Nephron (organoid): ENCODE data around the gene C18orf32.

Source experiments
- H3K27ac Mint-ChIP-seq, 3 experiments: 2 replicates each; pipeline ENCODE4 v1.8.0; 2020; ENCODE audit warnings: mixed read lengths in 3 of 3, mild to moderate bottlenecking in 2 of 3, moderate library complexity in 1 of 3
- H3K27me3 Mint-ChIP-seq: 2 replicates; pipeline ENCODE4 v1.8.0; 2021; ENCODE audit warnings: low read depth, mild to moderate bottlenecking, moderate library complexity, mixed read lengths
- H3K36me3 Mint-ChIP-seq: 2 replicates; pipeline ENCODE4 v1.8.0; 2020; ENCODE audit warnings: low read depth, mixed read lengths
- H3K4me1 Mint-ChIP-seq: 2 replicates; pipeline ENCODE4 v1.8.0; 2020; ENCODE audit warnings: mixed read lengths
- H3K4me3 Mint-ChIP-seq, 3 experiments: 2 replicates each; pipeline ENCODE4 v1.8.0; 2020; ENCODE audit warnings: mild to moderate bottlenecking in 3 of 3, mixed read lengths in 3 of 3, moderate library complexity in 2 of 3
- H3K9me3 Mint-ChIP-seq: 2 replicates; pipeline ENCODE4 v1.8.0; 2020; ENCODE audit warnings: mixed read lengths
- TF ChIP-seq, protein P1 (sequence below), 3 experiments: fragments of 200-600 bp; sonication (generic); IDR thresholded peaks; one replicate each; pipeline ENCODE4 v1.5.0; 2021; ENCODE audit warnings: antibody characterized with exemption in 3 of 3; ENCODE audit not compliant: unreplicated experiment in 3 of 3

The C18orf32 gene

DNA sequence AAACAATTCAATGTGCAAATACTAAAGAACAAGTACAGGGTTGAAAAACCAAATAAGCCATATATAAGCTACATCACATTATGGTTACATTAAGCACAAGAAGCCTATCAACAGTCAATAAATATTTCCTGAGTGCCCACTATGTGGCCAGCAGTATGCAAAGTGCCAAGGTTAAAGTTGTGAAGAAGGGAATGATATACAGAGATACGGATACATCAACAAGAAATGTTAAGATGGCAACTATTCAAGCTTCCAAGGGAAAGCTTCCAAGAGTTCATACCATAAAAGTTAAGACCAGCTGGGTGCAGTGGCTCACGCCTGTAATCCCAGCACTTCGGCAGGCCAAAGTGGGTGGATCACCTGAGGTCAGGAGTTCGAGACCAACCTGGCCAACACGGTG is 40.6 kb downstream of the C18orf32 start:
- Mint-ChIP-seq H3K4me1 (no peaks in the 10 kb centered on the region), H3K36me3 (peaks cover 55% of the 10 kb centered on the region), H3K27ac (no peak overlapping the region), H3K9me3 (peaks cover 44% of the 10 kb centered on the region), H3K4me3 (no peak overlapping the region), H3K27me3 (no peaks in the 10 kb centered on the region)
- TF ChIP-seq, protein P1, sequence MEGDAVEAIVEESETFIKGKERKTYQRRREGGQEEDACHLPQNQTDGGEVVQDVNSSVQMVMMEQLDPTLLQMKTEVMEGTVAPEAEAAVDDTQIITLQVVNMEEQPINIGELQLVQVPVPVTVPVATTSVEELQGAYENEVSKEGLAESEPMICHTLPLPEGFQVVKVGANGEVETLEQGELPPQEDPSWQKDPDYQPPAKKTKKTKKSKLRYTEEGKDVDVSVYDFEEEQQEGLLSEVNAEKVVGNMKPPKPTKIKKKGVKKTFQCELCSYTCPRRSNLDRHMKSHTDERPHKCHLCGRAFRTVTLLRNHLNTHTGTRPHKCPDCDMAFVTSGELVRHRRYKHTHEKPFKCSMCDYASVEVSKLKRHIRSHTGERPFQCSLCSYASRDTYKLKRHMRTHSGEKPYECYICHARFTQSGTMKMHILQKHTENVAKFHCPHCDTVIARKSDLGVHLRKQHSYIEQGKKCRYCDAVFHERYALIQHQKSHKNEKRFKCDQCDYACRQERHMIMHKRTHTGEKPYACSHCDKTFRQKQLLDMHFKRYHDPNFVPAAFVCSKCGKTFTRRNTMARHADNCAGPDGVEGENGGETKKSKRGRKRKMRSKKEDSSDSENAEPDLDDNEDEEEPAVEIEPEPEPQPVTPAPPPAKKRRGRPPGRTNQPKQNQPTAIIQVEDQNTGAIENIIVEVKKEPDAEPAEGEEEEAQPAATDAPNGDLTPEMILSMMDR (IDR thresholded peaks at IDR 0.05; ENCODE audit: unreplicated experiment in 3 of 3), result no peak

DNA sequence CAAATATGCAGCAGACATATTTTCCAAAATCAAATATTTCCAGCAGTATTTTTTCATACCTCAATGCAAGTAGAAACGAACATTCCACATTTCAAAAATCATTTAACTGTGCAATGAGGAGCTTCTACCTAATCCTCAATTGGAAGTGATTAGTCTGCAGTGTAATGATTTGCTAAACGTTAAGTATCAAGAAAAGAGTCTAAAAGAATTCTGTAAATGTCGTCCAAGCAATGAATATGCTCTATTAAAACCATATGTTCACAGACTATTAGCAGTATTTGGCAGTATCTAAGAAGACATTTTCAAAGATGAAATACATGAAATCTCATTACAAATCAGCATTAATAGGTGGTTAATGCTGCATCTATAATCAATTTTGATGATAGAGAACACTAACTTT is 42.5 kb downstream of the C18orf32 start:
- peaks cover 36% of the 10 kb centered on the region for H3K9me3 Mint-ChIP-seq
- H3K27ac Mint-ChIP-seq, result no peak overlapping the region
- TF ChIP-seq, protein P1 (IDR thresholded peaks at IDR 0.05; ENCODE audit: unreplicated experiment in 3 of 3), result no peak
- peaks cover 47% of the 10 kb centered on the region for H3K36me3 Mint-ChIP-seq
- no peaks in the 10 kb centered on the region for H3K4me1 Mint-ChIP-seq
- H3K4me3 Mint-ChIP-seq, result no peak overlapping the region
- no peaks in the 10 kb centered on the region for H3K27me3 Mint-ChIP-seq

DNA sequence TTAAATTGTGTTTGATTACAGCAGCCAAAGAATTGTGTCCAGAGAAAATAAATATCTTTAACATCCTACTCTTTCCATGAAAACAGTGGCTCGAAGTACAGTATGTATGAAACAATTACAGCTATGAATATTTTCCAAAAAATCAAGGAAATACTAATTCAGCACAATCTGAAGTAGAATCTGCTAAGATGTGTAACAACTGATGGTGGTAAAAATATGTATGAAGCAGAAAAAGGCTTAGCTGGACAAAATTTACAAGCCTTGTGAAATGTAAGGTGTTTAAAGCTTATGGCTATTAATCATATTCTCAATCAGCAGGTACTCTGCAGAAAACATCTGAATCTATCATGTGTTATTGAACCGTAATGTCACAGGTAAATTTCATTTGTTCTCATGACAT is 43.2 kb downstream of the C18orf32 start:
- H3K4me3 Mint-ChIP-seq, result no peak overlapping the region
- TF ChIP-seq, protein P1 (IDR thresholded peaks at IDR 0.05; ENCODE audit: unreplicated experiment in 3 of 3), result no peak
- H3K27ac Mint-ChIP-seq, result no peak overlapping the region
- peaks cover 32% of the 10 kb centered on the region for H3K9me3 Mint-ChIP-seq
- no peaks in the 10 kb centered on the region for H3K27me3 Mint-ChIP-seq
- H3K36me3 Mint-ChIP-seq, result peaks cover 40% of the 10 kb centered on the region
- no peaks in the 10 kb centered on the region for H3K4me1 Mint-ChIP-seq

DNA sequence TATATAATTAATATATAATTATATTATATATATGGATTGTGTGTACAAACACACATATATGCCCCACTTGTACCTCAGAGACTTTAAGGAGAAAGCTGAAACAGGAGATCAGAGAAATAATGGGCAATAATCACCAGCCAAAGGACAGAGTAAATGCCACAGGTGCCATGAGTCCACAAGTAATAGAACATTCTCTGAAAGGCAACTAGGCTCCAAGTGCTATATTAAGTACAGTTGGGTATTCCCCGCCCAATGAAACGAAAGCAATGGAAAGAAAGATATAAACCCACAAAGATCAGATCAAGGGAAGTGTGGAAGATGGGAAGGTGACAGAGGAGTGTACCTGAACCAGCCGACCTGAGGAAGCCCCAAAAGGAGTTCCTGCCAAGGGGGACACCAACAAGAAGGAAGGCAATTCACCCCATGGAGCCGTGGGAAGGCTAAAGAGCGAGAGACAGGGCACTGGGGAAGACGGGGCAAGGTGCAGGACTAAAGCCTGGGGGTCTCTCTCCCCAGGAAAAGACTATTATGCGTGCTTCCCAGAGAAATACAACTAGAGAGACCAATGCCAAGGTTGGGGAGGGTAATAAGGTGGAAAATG is 45.6 kb downstream of the C18orf32 start:
- H3K27ac Mint-ChIP-seq, result no peak overlapping the region
- no peak overlapping the region for H3K4me3 Mint-ChIP-seq
- no peaks in the 10 kb centered on the region for H3K27me3 Mint-ChIP-seq
- no peaks in the 10 kb centered on the region for H3K4me1 Mint-ChIP-seq
- H3K9me3 Mint-ChIP-seq, result peaks cover 11% of the 10 kb centered on the region
- TF ChIP-seq, protein P1 (IDR thresholded peaks at IDR 0.05; ENCODE audit: unreplicated experiment in 3 of 3), result no peak
- peaks cover 17% of the 10 kb centered on the region for H3K36me3 Mint-ChIP-seq

DNA sequence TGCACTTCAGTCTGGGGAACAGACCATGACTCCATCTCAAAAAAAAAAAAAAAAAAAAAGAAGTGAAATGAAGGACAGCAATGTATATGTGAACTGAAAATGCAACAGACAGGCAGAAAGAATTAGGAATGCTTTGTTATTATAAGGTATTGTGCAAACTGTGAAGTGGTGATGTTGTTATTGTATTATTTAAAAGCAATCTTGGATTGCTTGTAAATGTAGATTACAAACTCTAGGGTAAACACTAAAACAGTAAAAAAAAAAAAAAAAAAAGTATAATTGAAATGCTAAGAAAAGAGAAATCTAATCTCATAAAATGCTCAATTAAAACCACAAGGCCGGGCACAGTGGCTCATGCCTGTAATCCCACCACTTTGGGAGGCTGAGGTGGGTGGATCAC is 51.9 kb downstream of the C18orf32 start:
- TF ChIP-seq, protein P1 (IDR thresholded peaks at IDR 0.05; ENCODE audit: unreplicated experiment in 3 of 3), result no peak
- H3K9me3 Mint-ChIP-seq, result no peaks in the 10 kb centered on the region

DNA sequence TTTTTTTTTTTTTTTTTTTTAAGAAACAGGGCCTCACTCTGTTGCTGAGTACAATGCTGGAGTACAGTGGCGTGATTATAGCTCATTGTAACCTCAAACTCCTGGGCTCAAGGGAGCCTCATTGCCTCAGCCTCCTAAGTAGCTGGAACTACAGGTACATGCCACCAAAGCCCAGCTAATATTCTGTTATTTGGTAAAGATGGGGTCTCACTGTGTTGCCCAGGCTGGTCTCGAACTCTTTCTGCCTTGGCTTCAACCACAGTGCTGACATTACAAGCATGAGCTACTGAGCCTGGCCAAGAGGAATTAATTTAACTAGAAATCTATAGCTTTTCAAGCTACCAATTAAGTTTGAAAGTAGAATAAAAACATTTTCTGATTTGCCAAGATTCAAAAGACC is 54.4 kb downstream of the C18orf32 start:
- no peaks in the 10 kb centered on the region for H3K4me1 Mint-ChIP-seq
- no peak overlapping the region for H3K4me3 Mint-ChIP-seq
- H3K27ac Mint-ChIP-seq, result no peak overlapping the region
- TF ChIP-seq, protein P1 (IDR thresholded peaks at IDR 0.05; ENCODE audit: unreplicated experiment in 3 of 3), result no peak
- H3K27me3 Mint-ChIP-seq, result no peaks in the 10 kb centered on the region
- no peaks in the 10 kb centered on the region for H3K9me3 Mint-ChIP-seq
- peaks cover 16% of the 10 kb centered on the region for H3K36me3 Mint-ChIP-seq

More for the DNA sequence above, 51.9 kb downstream of the C18orf32 start:
- Mint-ChIP-seq H3K36me3 (no peaks in the 10 kb centered on the region), H3K27ac (no peak overlapping the region), H3K27me3 (no peaks in the 10 kb centered on the region), H3K4me3 (no peak overlapping the region), H3K4me1 (no peaks in the 10 kb centered on the region)
